ENCODE results near the gene PCSK1N.
"Not testable (repeated sequence)": the region's sequence is repeated elsewhere in the genome, so short reads cannot be mapped to it uniquely, and the experiment has no call there.

- not testable (repeated sequence) for TF ChIP-seq EZH2 (IDR thresholded peaks at IDR 0.05; ENCODE audit: borderline replicate concordance, low read length); CTCF (conservative IDR thresholded peaks at IDR 0.05 in 1 of 2, IDR thresholded peaks at IDR 0.05 in 1 of 2; ENCODE audit: extremely low read depth in 1 of 2, insufficient read depth in 1 of 2, low read depth in 1 of 2, low read length in 2 of 2)
These were observed 18.1 kb upstream of the PCSK1N start for GRCh38 chrX:48853494-48853893.

Data from mammary epithelial cell (primary cell).